ENCODE results near the gene HMGCLL1. TPM values are rescaled to one million over a fixed set of nuclear protein-coding genes. Genes with fewer than 3 reads are reported as not detected.

HMGCLL1 gene
- total RNA-seq, 6 donors from 2014 or later, result 0.98 to 4.3 (median 2.0) TPM

DNA sequence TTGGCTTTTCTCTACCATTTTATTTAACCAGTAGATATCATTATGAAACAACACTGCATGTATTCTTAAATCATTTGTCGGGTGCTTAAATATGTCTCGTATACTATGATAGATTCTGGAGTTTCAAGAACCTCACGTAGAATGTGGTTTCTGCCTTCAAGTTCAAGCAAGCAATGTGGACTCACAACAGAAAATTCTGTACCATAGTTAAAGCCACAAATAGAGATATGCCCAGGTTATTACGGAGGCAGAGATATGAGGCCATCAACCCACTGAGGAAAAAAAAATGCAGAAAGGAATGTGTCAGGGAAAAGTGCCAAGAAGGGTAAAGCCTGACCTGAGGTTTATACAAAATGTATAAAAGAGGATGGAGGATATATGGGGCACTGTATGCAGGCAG is 141.9 kb downstream of the HMGCLL1 start:
- DNase-seq (no peak), ATAC-seq (ENCODE audit: low FRiP score in 2 of 2) (no peak)
- TF ChIP-seq POLR2AphosphoS5 (IDR thresholded peaks at IDR 0.05), result no peak
- TF ChIP-seq POLR2A (IDR thresholded peaks at IDR 0.05), result no peak
- no peak for TF ChIP-seq EP300 (IDR thresholded peaks at IDR 0.05)
- no peak for TF ChIP-seq CTCF (IDR thresholded peaks at IDR 0.05)
- H3K4me3 ChIP-seq, result no peak overlapping the region
- H3K4me1 ChIP-seq, result no peaks in the 10 kb centered on the region
- no peak overlapping the region for H3K27ac ChIP-seq
- no peaks in the 10 kb centered on the region for H3K36me3 ChIP-seq
- no peaks in the 10 kb centered on the region for H3K9me3 ChIP-seq
- no peaks in the 10 kb centered on the region for H3K27me3 ChIP-seq
- WGBS, 2 donors, result 74 to 77% methylated on average over 4 of the region's 4 CpGs

DNA sequence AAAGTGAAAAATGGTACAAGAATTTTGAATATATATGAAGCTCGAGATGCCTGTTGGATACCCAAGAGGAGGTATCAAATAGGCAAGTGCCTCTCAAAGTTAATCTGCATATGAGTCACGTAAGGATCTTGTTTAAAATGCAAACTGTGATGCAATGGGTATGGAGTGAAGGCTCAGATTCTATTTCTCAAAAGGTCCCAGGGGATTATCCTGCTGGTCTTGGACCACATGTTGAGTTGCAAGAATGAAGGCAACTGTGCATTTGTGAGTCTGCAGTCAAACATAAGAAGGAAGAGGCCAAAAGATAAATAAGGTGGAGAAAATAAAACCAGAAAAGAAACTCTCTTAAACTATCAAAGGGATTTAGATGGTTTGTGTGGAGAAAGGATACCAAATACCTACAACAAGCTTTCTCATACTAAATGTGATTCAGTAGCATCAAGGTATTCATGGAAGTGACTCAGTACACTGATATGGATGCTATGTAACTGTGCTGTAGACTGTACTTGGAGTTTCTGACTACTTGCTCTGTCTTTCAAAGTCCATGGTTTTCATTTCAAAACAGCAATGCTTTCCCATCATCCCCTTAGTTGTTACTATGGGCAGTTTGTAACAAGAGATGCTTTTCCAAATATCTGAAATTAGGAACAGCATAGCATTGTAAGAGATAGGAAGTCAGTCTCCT is 145.4 kb downstream of the HMGCLL1 start:
- TF ChIP-seq EP300 (IDR thresholded peaks at IDR 0.05) (no peak), POLR2A (IDR thresholded peaks at IDR 0.05) (no peak), CTCF (IDR thresholded peaks at IDR 0.05) (no peak), POLR2AphosphoS5 (IDR thresholded peaks at IDR 0.05) (no peak)
- H3K4me3 ChIP-seq, result no peak overlapping the region
- H3K27me3 ChIP-seq, result no peaks in the 10 kb centered on the region
- 34 to 51% methylated on average over 2 of the region's 2 CpGs for WGBS, 2 donors
- no peaks in the 10 kb centered on the region for H3K9me3 ChIP-seq
- no peak overlapping the region for H3K27ac ChIP-seq
- H3K36me3 ChIP-seq, result no peaks in the 10 kb centered on the region
- no peaks in the 10 kb centered on the region for H3K4me1 ChIP-seq
- no peak for ATAC-seq (ENCODE audit: low FRiP score in 2 of 2)
- no peak for DNase-seq

- DNase-seq (no peak), ATAC-seq (ENCODE audit: low FRiP score in 2 of 2) (no peak)
- Histone ChIP-seq H3K27ac (no peak overlapping the region), H3K4me1 (no peaks in the 10 kb centered on the region), H3K4me3 (no peak overlapping the region), H3K9me3 (no peaks in the 10 kb centered on the region), H3K36me3 (no peaks in the 10 kb centered on the region), H3K27me3 (no peaks in the 10 kb centered on the region)
- 54 to 63% methylated on average over 2 of the region's 2 CpGs for WGBS, 2 donors
- TF ChIP-seq POLR2AphosphoS5 (IDR thresholded peaks at IDR 0.05), result no peak
- TF ChIP-seq CTCF (IDR thresholded peaks at IDR 0.05), result no peak
- no peak for TF ChIP-seq EP300 (IDR thresholded peaks at IDR 0.05)
- TF ChIP-seq POLR2A (IDR thresholded peaks at IDR 0.05), result no peak
These were observed 155.1 kb downstream of the HMGCLL1 start for GRCh38 chr6:55423933-55424332.

GRCh38 chr6:55410674-55411073 is 168.3 kb downstream of the HMGCLL1 start:
- H3K27ac ChIP-seq, result no peak overlapping the region
- ATAC-seq (ENCODE audit: low FRiP score in 2 of 2) (no peak), DNase-seq (no peak)
- no peak overlapping the region for H3K4me3 ChIP-seq
- no peaks in the 10 kb centered on the region for H3K9me3 ChIP-seq
- TF ChIP-seq POLR2AphosphoS5 (IDR thresholded peaks at IDR 0.05) (no peak), POLR2A (IDR thresholded peaks at IDR 0.05) (no peak), CTCF (IDR thresholded peaks at IDR 0.05) (no peak), EP300 (IDR thresholded peaks at IDR 0.05) (no peak)
- H3K36me3 ChIP-seq, result no peaks in the 10 kb centered on the region
- H3K4me1 ChIP-seq, result no peaks in the 10 kb centered on the region
- no peaks in the 10 kb centered on the region for H3K27me3 ChIP-seq
